Endothelial cell of umbilical vein (primary cell): ENCODE results near the gene CDH23. TPM values are rescaled to one million over a fixed set of nuclear protein-coding genes. Genes with fewer than 3 reads are reported as not detected.

Source experiments
- BruUV-seq: library from RNA; stranded (reverse); fragments of 400-500 nt; replicated peaks from 2 replicates; lab custom pipeline; 2021; lab: Mats Ljungman, UMichigan
- CTCF ChIA-PET: fragments of 300-600, 350-600 bp; sonication (Branson Sonifier 250); formaldehyde crosslinking; loops from one replicate; lab custom pipeline; 2021; ENCODE audit warnings: antibody characterized with exemption, inconsistent platforms; lab: Charles Lee
- POLR2A ChIA-PET: fragments of 300-600, 350-600 bp; sonication (Branson Sonifier 250); formaldehyde crosslinking; loops from one replicate; lab custom pipeline; 2021; ENCODE audit warnings: antibody characterized with exemption, inconsistent platforms; lab: Charles Lee
- DNase-seq: peaks from one replicate; pipeline ENCODE4 v3.0.0-alpha.2; 2011; ENCODE audit warnings: low read depth, low spot score
- FAIRE-seq: peaks from 2 replicates; lab custom pipeline; 2011; peaks lifted over from hg19 to GRCh38; lab: Jason Lieb, UNC
- H2AFZ ChIP-seq: 2 replicates; pipeline ENCODE4 v1.6.0; 2012; ENCODE audit warnings: low read depth, low read length, control low read depth, inconsistent platforms
- H3K27ac ChIP-seq: 2 replicates; pipeline ENCODE4 v1.5.1; 2011; ENCODE audit warnings: low read depth, mild to moderate bottlenecking, control low read depth, low read length, moderate library complexity; ENCODE audit not compliant: insufficient read depth
- H3K27me3 ChIP-seq, 2 experiments: 2 replicates each; pipeline versions ENCODE4 v1.6.0 to v1.6.1; 2011; ENCODE audit warnings: low read length in 2 of 2, mixed read lengths in 1 of 2; ENCODE audit not compliant: control insufficient read depth in 2 of 2, insufficient read depth in 2 of 2
- H3K36me3 ChIP-seq, 2 experiments: 2 replicates in 1 of 2; 3 replicates in 1 of 2; pipeline ENCODE4 v1.5.1; 2011; ENCODE audit warnings: low read length in 2 of 2, mild to moderate bottlenecking in 1 of 2, moderate library complexity in 1 of 2; ENCODE audit not compliant: control insufficient read depth in 2 of 2, insufficient read depth in 2 of 2; ENCODE audit errors: extremely low read depth in 1 of 2
- H3K4me1 ChIP-seq: 3 replicates; pipeline ENCODE4 v1.5.1; 2011; ENCODE audit warnings: mild to moderate bottlenecking, low read length; ENCODE audit not compliant: control insufficient read depth, insufficient read depth; ENCODE audit errors: extremely low read depth
- H3K4me2 ChIP-seq: 2 replicates; pipeline ENCODE4 v1.6.1; 2011; ENCODE audit warnings: low read length, control low read depth, mixed read lengths; ENCODE audit not compliant: insufficient read depth
- H3K4me3 ChIP-seq, 3 experiments: fragments of 200-600 bp in 1 of 3; sonication (generic), shearing (Covaris generic) in 1 of 3; replicated peaks in 1 of 3; 2 replicates each; pipeline ENCODE4 v1.5.1; 2011 to 2016; ENCODE audit warnings: control low read depth in 3 of 3, low read length in 3 of 3, mild to moderate bottlenecking in 2 of 3, inconsistent platforms in 1 of 3, low read depth in 1 of 3, moderate library complexity in 1 of 3; ENCODE audit not compliant: insufficient read depth in 1 of 3
- H3K79me2 ChIP-seq: 2 replicates; pipeline ENCODE4 v1.6.0; 2012; ENCODE audit warnings: low read length, inconsistent platforms; ENCODE audit not compliant: control insufficient read depth, insufficient read depth
- H3K9ac ChIP-seq: replicated peaks from 2 replicates; pipeline ENCODE3; 2011; ENCODE audit warnings: low read length, control low read depth; ENCODE audit not compliant: insufficient read depth; ENCODE audit errors: extremely low read depth
- H3K9me1 ChIP-seq: replicated peaks from 3 replicates; pipeline ENCODE4 v1.6.0; 2011; ENCODE audit warnings: mild to moderate bottlenecking, low read length; ENCODE audit not compliant: control insufficient read depth, insufficient read depth; ENCODE audit errors: extremely low read depth
- H3K9me3 ChIP-seq: replicated peaks from 2 replicates; pipeline ENCODE4 v1.5.1; 2012; ENCODE audit warnings: low read length, inconsistent platforms; ENCODE audit not compliant: control insufficient read depth, insufficient read depth
- H4K20me1 ChIP-seq: replicated peaks from 2 replicates; pipeline ENCODE3; 2011; ENCODE audit warnings: mild to moderate bottlenecking, low read length; ENCODE audit not compliant: control insufficient read depth, insufficient read depth; ENCODE audit errors: extremely low read depth
- CTCF ChIP-seq, 2 donors: IDR thresholded peaks; 1 replicate in 1 of 2; 2 replicates in 1 of 2; pipeline ENCODE4 v1.5.1; 2011; ENCODE audit warnings: low read length in 2 of 2, mild to moderate bottlenecking in 2 of 2, moderate library complexity in 2 of 2, control low read depth in 1 of 2, inconsistent platforms in 1 of 2, low read depth in 1 of 2; ENCODE audit not compliant: insufficient read depth in 1 of 2; ENCODE audit errors: extremely low read depth in 1 of 2
- EZH2 ChIP-seq: IDR thresholded peaks from 2 replicates; pipeline ENCODE4 v1.6.1; 2012; ENCODE audit warnings: borderline replicate concordance, low read depth, mild to moderate bottlenecking, moderate library complexity, low read length, inconsistent platforms; ENCODE audit not compliant: severe bottlenecking
- FOS ChIP-seq: IDR thresholded peaks from 2 replicates; pipeline ENCODE4 v1.6.1; 2011; ENCODE audit warnings: mild to moderate bottlenecking, low read length, moderate library complexity, borderline replicate concordance; ENCODE audit not compliant: insufficient read depth
- GATA2 ChIP-seq: IDR thresholded peaks from 2 replicates; pipeline ENCODE4 v1.7.0; 2011; ENCODE audit warnings: low read depth, mild to moderate bottlenecking, moderate library complexity, mixed read lengths, low read length; ENCODE audit not compliant: insufficient read length, insufficient read depth
- JUN ChIP-seq: IDR thresholded peaks from 2 replicates; pipeline ENCODE4 v1.6.1; 2011; ENCODE audit warnings: borderline replicate concordance, low read depth; ENCODE audit not compliant: insufficient read length, insufficient read depth
- MAX ChIP-seq: IDR thresholded peaks from 2 replicates; pipeline ENCODE4 v1.6.1; 2011; ENCODE audit not compliant: insufficient read depth, insufficient read length
- MYC ChIP-seq: IDR thresholded peaks from one replicate; pipeline ENCODE4 v1.6.1; 2011; ENCODE audit warnings: mild to moderate bottlenecking, low read depth, low read length
- POLR2A ChIP-seq: IDR thresholded peaks from 2 replicates; pipeline ENCODE4 v1.6.1; 2012; ENCODE audit warnings: low read depth, mild to moderate bottlenecking, control low read depth, low read length
- POLR2AphosphoS5 ChIP-seq: IDR thresholded peaks from 2 replicates; pipeline ENCODE4 v1.6.1; 2012; ENCODE audit warnings: low read depth, mild to moderate bottlenecking, control low read depth, low read length, moderate library complexity; ENCODE audit not compliant: insufficient read depth
- dilution Hi-C: fragments of 300-500 bp; cut with MboI; formaldehyde crosslinking; loops from one replicate; pipeline ENCODE4 v1.15.0; 2019; ENCODE audit warnings: low sequenced_read_pairs; ENCODE audit not compliant: extremely low pct_ligation_motif_present
- intact Hi-C: fragments of 100-400 bp; cut with micrococcal nuclease; formaldehyde crosslinking; loops from one replicate; pipeline ENCODE4 v1.10.0; 2022
- polyA plus RNA-seq, 4 experiments: library from polyadenylated mRNA; depleted of rRNA in 3 of 4; stranded (reverse) in 3 of 4; unstranded in 1 of 4; fragments of >200 nt; gene quantifications; 2 replicates each; pipeline versions ENCODE4 v1.2.1 to v1.2.3, GENCODE V29; 2011 to 2012; ENCODE audit warnings: missing spikeins in 1 of 4
- total RNA-seq: library from RNA; stranded (reverse); gene quantifications from 2 replicates; pipeline ENCODE4 v1.2.3, GENCODE V29; 2021

CDH23 gene
- total and polyA plus RNA-seq, 2 donors (not counting 3 experiments of a cell fraction or from before 2014, with no cell fraction given) = not detected

DNA sequence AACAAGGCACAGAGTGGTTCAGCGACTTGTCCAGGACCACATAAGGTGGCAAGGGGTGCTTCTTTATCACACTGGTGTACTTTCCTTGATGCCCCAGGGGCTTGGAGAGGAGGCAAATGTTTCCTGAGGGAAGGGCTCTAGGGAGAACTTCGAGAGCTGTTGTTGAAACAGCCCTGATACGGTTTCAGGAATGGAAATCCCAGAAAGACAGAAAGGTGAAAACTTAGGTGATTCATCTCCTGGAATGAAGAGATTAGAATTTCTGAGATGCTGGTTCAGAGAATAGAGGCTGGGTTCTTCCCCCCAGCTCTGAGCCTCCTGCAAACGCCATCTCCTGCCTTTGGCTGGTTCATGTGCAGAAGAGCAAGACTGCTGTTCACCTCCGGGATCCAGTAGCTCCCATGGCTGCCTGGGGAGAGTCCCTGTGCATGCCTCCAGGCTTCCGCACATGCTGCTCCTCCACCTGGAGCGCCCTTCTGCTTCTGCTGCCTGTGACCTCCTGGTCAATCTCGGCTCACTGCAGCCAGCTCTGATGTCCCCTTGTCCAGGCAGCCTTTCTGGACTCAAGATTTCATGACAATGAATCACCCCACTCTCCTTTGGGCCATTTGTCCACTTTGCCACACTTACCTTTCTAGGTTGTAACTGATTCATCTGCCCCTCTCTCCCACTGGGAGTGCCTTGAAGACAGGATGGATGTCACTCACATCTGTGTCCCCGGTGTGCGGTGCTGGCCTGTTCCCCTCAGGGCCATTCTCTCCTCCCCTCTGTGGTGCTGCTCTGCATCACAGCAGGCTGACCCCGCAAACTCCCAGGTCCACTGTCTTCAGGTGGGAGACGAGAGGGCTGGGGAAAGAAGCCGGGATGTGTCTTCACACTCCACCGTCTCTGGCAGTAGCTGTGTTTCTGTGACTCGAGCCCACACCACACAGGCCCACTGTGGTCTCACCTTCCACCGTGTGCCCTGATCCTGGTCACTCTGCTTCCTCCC, 3.6 kb upstream of the CDH23 start:
- intact Hi-C loops (no loop called here), dilution Hi-C loops (no loop called here)
- no peaks in the 10 kb centered on the region for H3K9me3 ChIP-seq
- H3K4me1 ChIP-seq = no peaks in the 10 kb centered on the region
- BruUV-seq = no TSS peak
- H2AFZ ChIP-seq = no peak overlapping the region
- H3K9me1 ChIP-seq = no peaks in the 10 kb centered on the region
- H3K27me3 ChIP-seq = peaks cover 39 to 59% of the 10 kb centered on the region in 2 experiments
- H3K4me3 ChIP-seq = no peak overlapping the region
- no peak overlapping the region for H3K4me2 ChIP-seq
- no peaks in the 10 kb centered on the region for H3K36me3 ChIP-seq
- H4K20me1 ChIP-seq = no peaks in the 10 kb centered on the region
- TF ChIP-seq POLR2AphosphoS5 (no peak), FOS (no peak), GATA2 (no peak), EZH2 (no peak), MAX (no peak), JUN (no peak), CTCF (IDR thresholded peaks at IDR 0.05; ENCODE audit: extremely low read depth in 1 of 2, insufficient read depth in 1 of 2, low read depth in 1 of 2, low read length in 2 of 2) (no peak), MYC (no peak), POLR2A (no peak)
- CTCF ChIA-PET = interaction anchor here (0.7 to 1.8 kb wide), 4 partner anchors 9 to 177 kb away, joined by 3 to 5 read pairs (median 3); no protein-coding TSS in a partner anchor
- H3K9ac ChIP-seq = no peak overlapping the region
- no peak for FAIRE-seq
- H3K79me2 ChIP-seq = no peaks in the 10 kb centered on the region
- POLR2A ChIA-PET = no interaction called here
- DNase-seq = no peak
- H3K27ac ChIP-seq = no peak overlapping the region
